ENCODE data around the gene CD207. TPM values are rescaled to one million over a fixed set of nuclear protein-coding genes. Genes with fewer than 3 reads are reported as not detected.

Gene CD207
- total RNA-seq, 1 donor: not detected

- H3K4me1 ChIP-seq (ENCODE audit: insufficient read depth, low read length): no peaks in the 10 kb centered on the region
- H3K27ac ChIP-seq (ENCODE audit: low read depth, low read length): no peak overlapping the region
- H3K4me3 ChIP-seq (ENCODE audit: insufficient read depth, low read length): no peak overlapping the region
- H4K20me1 ChIP-seq (ENCODE audit: insufficient read depth, low read length): no peaks in the 10 kb centered on the region
- no peak overlapping the region for H3K4me2 ChIP-seq (ENCODE audit: insufficient read depth, low read length)
- H3K9me3 ChIP-seq (ENCODE audit: low read depth, low read length): no peaks in the 10 kb centered on the region
- no peak for DNase-seq (ENCODE audit: insufficient read length, low spot score, missing footprints)
- TF ChIP-seq, protein P1, sequence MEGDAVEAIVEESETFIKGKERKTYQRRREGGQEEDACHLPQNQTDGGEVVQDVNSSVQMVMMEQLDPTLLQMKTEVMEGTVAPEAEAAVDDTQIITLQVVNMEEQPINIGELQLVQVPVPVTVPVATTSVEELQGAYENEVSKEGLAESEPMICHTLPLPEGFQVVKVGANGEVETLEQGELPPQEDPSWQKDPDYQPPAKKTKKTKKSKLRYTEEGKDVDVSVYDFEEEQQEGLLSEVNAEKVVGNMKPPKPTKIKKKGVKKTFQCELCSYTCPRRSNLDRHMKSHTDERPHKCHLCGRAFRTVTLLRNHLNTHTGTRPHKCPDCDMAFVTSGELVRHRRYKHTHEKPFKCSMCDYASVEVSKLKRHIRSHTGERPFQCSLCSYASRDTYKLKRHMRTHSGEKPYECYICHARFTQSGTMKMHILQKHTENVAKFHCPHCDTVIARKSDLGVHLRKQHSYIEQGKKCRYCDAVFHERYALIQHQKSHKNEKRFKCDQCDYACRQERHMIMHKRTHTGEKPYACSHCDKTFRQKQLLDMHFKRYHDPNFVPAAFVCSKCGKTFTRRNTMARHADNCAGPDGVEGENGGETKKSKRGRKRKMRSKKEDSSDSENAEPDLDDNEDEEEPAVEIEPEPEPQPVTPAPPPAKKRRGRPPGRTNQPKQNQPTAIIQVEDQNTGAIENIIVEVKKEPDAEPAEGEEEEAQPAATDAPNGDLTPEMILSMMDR (IDR thresholded peaks at IDR 0.05; ENCODE audit: extremely low read depth, low read depth, low read length): no peak
- H3K27me3 ChIP-seq (ENCODE audit: insufficient read depth, low read length): peaks cover 24% of the 10 kb centered on the region
- H3K79me2 ChIP-seq (ENCODE audit: insufficient read depth, low read length): no peaks in the 10 kb centered on the region
- H3K36me3 ChIP-seq (ENCODE audit: insufficient read depth, low read length): no peaks in the 10 kb centered on the region
- no peak overlapping the region for H2AFZ ChIP-seq (ENCODE audit: low read length)
Measured at GRCh38 chr2:70797506-70797905, 38.1 kb downstream of the CD207 start.

DNA sequence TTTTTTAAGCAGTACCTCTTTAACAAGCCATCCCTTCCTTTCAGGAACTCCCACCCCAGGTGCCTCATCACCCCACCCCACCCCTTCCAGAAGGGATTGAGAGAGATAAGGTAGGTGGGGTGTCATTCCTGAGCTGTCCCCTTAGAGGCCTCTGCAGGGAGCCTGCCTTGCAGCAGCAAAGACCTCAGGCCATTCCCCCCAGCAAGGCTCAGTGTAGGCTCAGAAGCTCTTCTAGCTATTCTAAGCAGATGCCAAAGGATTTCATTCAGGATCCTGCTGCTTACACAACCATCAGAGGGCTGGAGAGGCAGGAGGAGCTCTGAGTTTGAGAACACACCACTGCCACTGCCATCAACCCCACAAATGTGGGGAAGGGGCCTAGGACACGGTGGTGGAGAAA lies 39.4 kb downstream of the CD207 start:
- TF ChIP-seq, protein P1 (IDR thresholded peaks at IDR 0.05; ENCODE audit: extremely low read depth, low read depth, low read length): no peak
- no peaks in the 10 kb centered on the region for H3K4me1 ChIP-seq (ENCODE audit: insufficient read depth, low read length)
- H3K27ac ChIP-seq (ENCODE audit: low read depth, low read length): no peak overlapping the region
- no peaks in the 10 kb centered on the region for H4K20me1 ChIP-seq (ENCODE audit: insufficient read depth, low read length)
- peaks cover 33% of the 10 kb centered on the region for H3K27me3 ChIP-seq (ENCODE audit: insufficient read depth, low read length)
- no peak overlapping the region for H2AFZ ChIP-seq (ENCODE audit: low read length)
- no peak overlapping the region for H3K4me2 ChIP-seq (ENCODE audit: insufficient read depth, low read length)
- H3K36me3 ChIP-seq (ENCODE audit: insufficient read depth, low read length): no peaks in the 10 kb centered on the region
- H3K4me3 ChIP-seq (ENCODE audit: insufficient read depth, low read length): no peak overlapping the region
- H3K79me2 ChIP-seq (ENCODE audit: insufficient read depth, low read length): no peaks in the 10 kb centered on the region
- DNase-seq (ENCODE audit: insufficient read length, low spot score, missing footprints): no peak
- H3K9me3 ChIP-seq (ENCODE audit: low read depth, low read length): no peaks in the 10 kb centered on the region

DNA sequence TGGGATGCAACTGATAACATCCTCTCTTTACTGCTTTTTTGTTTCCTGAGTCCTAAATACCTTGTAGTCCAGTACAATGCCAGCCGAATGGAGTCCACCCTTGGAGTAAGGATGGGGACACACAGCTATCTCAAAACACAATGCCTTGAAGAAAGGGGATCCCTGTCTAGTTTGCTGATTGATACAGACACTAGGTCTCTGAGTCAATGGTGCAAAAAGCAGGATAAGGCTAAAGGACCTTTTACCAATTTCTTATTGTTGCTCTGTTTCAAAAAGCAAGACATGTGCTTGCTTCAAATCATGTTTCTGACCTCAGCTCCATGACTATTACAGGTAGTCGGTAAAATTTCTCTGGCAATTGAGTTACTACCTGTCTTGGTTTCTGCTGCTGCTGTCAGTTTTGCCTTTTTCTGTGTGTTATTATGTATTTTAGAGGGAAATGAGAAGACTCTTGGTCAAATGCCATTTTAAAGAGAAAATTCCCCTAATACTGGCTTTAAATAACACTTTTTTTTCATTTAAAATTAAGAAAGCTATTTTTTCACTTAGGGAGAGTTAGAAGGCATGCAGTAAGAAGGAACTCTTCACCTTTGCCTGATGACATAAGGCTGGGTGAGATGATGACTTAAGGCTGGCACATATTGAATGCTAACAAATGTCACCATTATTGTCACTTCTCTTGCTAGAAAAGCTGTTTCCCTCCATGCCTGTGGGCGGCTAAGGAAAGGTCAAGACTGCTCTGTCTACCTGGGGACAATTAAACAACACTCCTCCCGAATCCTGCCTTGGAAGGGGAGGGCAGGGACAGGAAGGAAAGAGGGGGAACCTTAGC lies 40.2 kb downstream of the CD207 start:
- no peak for DNase-seq (ENCODE audit: insufficient read length, low spot score, missing footprints)
- no peaks in the 10 kb centered on the region for H4K20me1 ChIP-seq (ENCODE audit: insufficient read depth, low read length)
- H3K27me3 ChIP-seq (ENCODE audit: insufficient read depth, low read length): peaks cover 41% of the 10 kb centered on the region
- H2AFZ ChIP-seq (ENCODE audit: low read length): no peak overlapping the region
- no peaks in the 10 kb centered on the region for H3K36me3 ChIP-seq (ENCODE audit: insufficient read depth, low read length)
- H3K4me2 ChIP-seq (ENCODE audit: insufficient read depth, low read length): no peak overlapping the region
- H3K27ac ChIP-seq (ENCODE audit: low read depth, low read length): no peak overlapping the region
- H3K79me2 ChIP-seq (ENCODE audit: insufficient read depth, low read length): no peaks in the 10 kb centered on the region
- TF ChIP-seq, protein P1 (IDR thresholded peaks at IDR 0.05; ENCODE audit: extremely low read depth, low read depth, low read length): no peak
- H3K4me1 ChIP-seq (ENCODE audit: insufficient read depth, low read length): no peaks in the 10 kb centered on the region
- H3K4me3 ChIP-seq (ENCODE audit: insufficient read depth, low read length): no peak overlapping the region
- no peaks in the 10 kb centered on the region for H3K9me3 ChIP-seq (ENCODE audit: low read depth, low read length)

DNA sequence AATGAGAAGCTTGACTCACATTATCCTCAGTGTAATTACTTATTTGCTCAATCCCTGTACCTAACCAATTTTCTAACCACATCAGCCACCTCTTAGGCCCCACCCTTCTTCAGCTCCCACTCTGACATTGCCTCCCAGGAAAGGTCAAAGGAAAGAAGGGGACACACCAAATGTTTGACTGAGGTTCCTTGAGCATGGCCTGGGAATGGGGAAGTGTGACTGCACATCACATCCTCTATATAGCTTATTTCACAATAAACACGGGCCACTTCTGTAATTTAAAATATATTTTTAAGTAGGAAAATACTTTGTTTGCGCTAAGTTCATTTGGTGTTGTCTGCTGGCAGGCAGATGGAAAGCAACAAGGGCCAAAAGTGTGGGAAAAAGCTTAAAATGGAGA lies 42.2 kb downstream of the CD207 start:
- no peaks in the 10 kb centered on the region for H4K20me1 ChIP-seq (ENCODE audit: insufficient read depth, low read length)
- no peak for DNase-seq (ENCODE audit: insufficient read length, low spot score, missing footprints)
- H3K4me3 ChIP-seq (ENCODE audit: insufficient read depth, low read length): no peak overlapping the region
- no peaks in the 10 kb centered on the region for H3K79me2 ChIP-seq (ENCODE audit: insufficient read depth, low read length)
- no peak overlapping the region for H3K27ac ChIP-seq (ENCODE audit: low read depth, low read length)
- TF ChIP-seq, protein P1 (IDR thresholded peaks at IDR 0.05; ENCODE audit: extremely low read depth, low read depth, low read length): no peak
- no peaks in the 10 kb centered on the region for H3K36me3 ChIP-seq (ENCODE audit: insufficient read depth, low read length)
- peaks cover 60% of the 10 kb centered on the region for H3K27me3 ChIP-seq (ENCODE audit: insufficient read depth, low read length)
- no peaks in the 10 kb centered on the region for H3K9me3 ChIP-seq (ENCODE audit: low read depth, low read length)
- no peak overlapping the region for H3K4me2 ChIP-seq (ENCODE audit: insufficient read depth, low read length)
- no peaks in the 10 kb centered on the region for H3K4me1 ChIP-seq (ENCODE audit: insufficient read depth, low read length)
- no peak overlapping the region for H2AFZ ChIP-seq (ENCODE audit: low read length)

All from osteoblast (primary cell).